Neural progenitor cell (in vitro differentiated cells): ENCODE measurements around the gene CHD6. TPM values are rescaled to one million over a fixed set of nuclear protein-coding genes. Genes with fewer than 3 reads are reported as not detected.

Experiments
- DNase-seq: peaks from one replicate; pipeline ENCODE4 v3.0.0-alpha.2; 2016; ENCODE audit warnings: low spot score
- H2AFZ ChIP-seq: fragments of 200-600 bp; sonication (generic); replicated peaks from 2 replicates; pipeline ENCODE4 v1.6.1; 2016; ENCODE audit warnings: antibody characterized with exemption
- H3F3A ChIP-seq: fragments of 200-600 bp; sonication (generic); 2 replicates; pipeline ENCODE4 v1.6.1; 2016; ENCODE audit warnings: antibody characterized with exemption, low read depth
- H3K27ac ChIP-seq: fragments of 200-600 bp; sonication (generic); 2 replicates; pipeline ENCODE4 v1.5.1; 2016; ENCODE audit warnings: mild to moderate bottlenecking
- H3K27me3 ChIP-seq: fragments of 200-600 bp; sonication (generic); 2 replicates; pipeline ENCODE4 v1.6.1; 2016; ENCODE audit warnings: mild to moderate bottlenecking, moderate library complexity
- H3K36me3 ChIP-seq: fragments of 200-600 bp; sonication (generic); 2 replicates; pipeline ENCODE4 v1.5.1; 2016
- H3K4me1 ChIP-seq: fragments of 200-600 bp; sonication (generic); 2 replicates; pipeline ENCODE4 v1.6.1; 2016; ENCODE audit warnings: mixed run types
- H3K4me2 ChIP-seq: fragments of 200-600 bp; sonication (generic); 2 replicates; pipeline ENCODE4 v1.6.1; 2016
- H3K4me3 ChIP-seq: fragments of 200-600 bp; sonication (generic); 2 replicates; pipeline ENCODE4 v1.5.1; 2016
- H3K79me2 ChIP-seq: fragments of 200-600 bp; sonication (generic); 2 replicates; pipeline ENCODE4 v1.6.1; 2016; ENCODE audit warnings: low read depth
- H3K9ac ChIP-seq: fragments of 200-600 bp; sonication (generic); 2 replicates; pipeline ENCODE4 v1.6.1; 2016
- H3K9me3 ChIP-seq: fragments of 200-600 bp; sonication (generic); 2 replicates; pipeline ENCODE4 v1.5.1; 2016; ENCODE audit warnings: low read depth
- H4K20me1 ChIP-seq: fragments of 200-600 bp; sonication (generic); 2 replicates; pipeline ENCODE4 v1.6.1; 2016; ENCODE audit warnings: low read depth
- H3K27ac Mint-ChIP-seq: 3 replicates; pipeline ENCODE4 v1.8.0; 2021; ENCODE audit warnings: mixed read lengths
- H3K27me3 Mint-ChIP-seq: 2 replicates; pipeline ENCODE4 v1.8.0; 2022; ENCODE audit warnings: low read depth, mild to moderate bottlenecking, inconsistent platforms, moderate library complexity, mixed read lengths; ENCODE audit not compliant: insufficient read depth
- H3K36me3 Mint-ChIP-seq: 3 replicates; pipeline ENCODE4 v1.8.0; 2021; ENCODE audit warnings: mixed read lengths
- H3K4me1 Mint-ChIP-seq: 3 replicates; pipeline ENCODE4 v1.8.0; 2021; ENCODE audit warnings: mixed read lengths
- H3K4me3 Mint-ChIP-seq: 3 replicates; pipeline ENCODE4 v1.8.0; 2021; ENCODE audit warnings: mild to moderate bottlenecking, moderate library complexity, mixed read lengths
- H3K9me3 Mint-ChIP-seq: 3 replicates; pipeline ENCODE4 v1.8.0; 2020; ENCODE audit warnings: mixed read lengths
- CTCF ChIP-seq: fragments of 200-600 bp; sonication (generic); IDR thresholded peaks from 2 replicates; pipeline ENCODE4 v1.5.1; 2017; ENCODE audit warnings: antibody characterized with exemption, mild to moderate bottlenecking
- EZH2 ChIP-seq: fragments of 200-600 bp; sonication (generic); IDR thresholded peaks from 2 replicates; pipeline ENCODE4 v1.6.1; 2017; ENCODE audit warnings: antibody characterized with exemption, mild to moderate bottlenecking, moderate library complexity
- EZH2phosphoT487 ChIP-seq: fragments of 200-600 bp; sonication (generic); IDR thresholded peaks from 2 replicates; pipeline ENCODE4 v1.6.1; 2017; ENCODE audit warnings: antibody characterized with exemption
- total RNA-seq: library from RNA; depleted of rRNA; stranded (reverse); fragments of >200 nt; gene quantifications from 2 replicates; pipeline ENCODE4 v1.2.3, GENCODE V29; 2015; ENCODE audit warnings: low replicate concordance

Gene CHD6
- total RNA-seq, 1 donor from 2014 or later, result 76.1 TPM

GRCh38 chr20:41627611-41628244, 9.6 kb upstream of the CHD6 start:
- H3K4me1 ChIP-seq, result no peaks in the 10 kb centered on the region
- no peaks in the 10 kb centered on the region for H4K20me1 ChIP-seq
- H3K27me3 ChIP-seq, result no peaks in the 10 kb centered on the region
- Mint-ChIP-seq H3K9me3 (no peaks in the 10 kb centered on the region), H3K27me3 (no peaks in the 10 kb centered on the region), H3K4me1 (no peaks in the 10 kb centered on the region), H3K36me3 (no peaks in the 10 kb centered on the region), H3K4me3 (no peak overlapping the region), H3K27ac (no peak overlapping the region)
- H3F3A ChIP-seq, result no peaks in the 10 kb centered on the region
- TF ChIP-seq EZH2phosphoT487 (no peak), CTCF (no peak), EZH2 (no peak)
- no peak for DNase-seq
- H3K9ac ChIP-seq, result no peak overlapping the region
- no peak overlapping the region for H2AFZ ChIP-seq
- no peaks in the 10 kb centered on the region for H3K9me3 ChIP-seq
- H3K4me3 ChIP-seq, result no peak overlapping the region
- H3K4me2 ChIP-seq, result no peak overlapping the region
- no peaks in the 10 kb centered on the region for H3K79me2 ChIP-seq
- H3K36me3 ChIP-seq, result no peaks in the 10 kb centered on the region
- no peak overlapping the region for H3K27ac ChIP-seq

- no peak overlapping the region for H3K9ac ChIP-seq
- no peak overlapping the region for H3K4me3 ChIP-seq
- Mint-ChIP-seq H3K27ac (no peak overlapping the region), H3K27me3 (no peaks in the 10 kb centered on the region), H3K9me3 (no peaks in the 10 kb centered on the region), H3K4me1 (no peaks in the 10 kb centered on the region), H3K36me3 (no peaks in the 10 kb centered on the region), H3K4me3 (no peak overlapping the region)
- H3F3A ChIP-seq, result no peaks in the 10 kb centered on the region
- no peak overlapping the region for H3K27ac ChIP-seq
- no peaks in the 10 kb centered on the region for H3K36me3 ChIP-seq
- H4K20me1 ChIP-seq, result no peaks in the 10 kb centered on the region
- H3K27me3 ChIP-seq, result no peaks in the 10 kb centered on the region
- H3K4me2 ChIP-seq, result no peak overlapping the region
- no peaks in the 10 kb centered on the region for H3K79me2 ChIP-seq
- H3K4me1 ChIP-seq, result no peaks in the 10 kb centered on the region
- TF ChIP-seq EZH2phosphoT487 (no peak), CTCF (no peak), EZH2 (no peak)
- DNase-seq, result no peak
- H3K9me3 ChIP-seq, result no peaks in the 10 kb centered on the region
- no peak overlapping the region for H2AFZ ChIP-seq
Measured at GRCh38 chr20:41627001-41627495, 8.9 kb upstream of the CHD6 start.

GRCh38 chr20:41623625-41624375, 5.6 kb upstream of the CHD6 start:
- H3K4me2 ChIP-seq, result no peak overlapping the region
- DNase-seq, result no peak
- no peaks in the 10 kb centered on the region for H3K9me3 Mint-ChIP-seq
- H3K27me3 ChIP-seq, result peaks cover 13% of the 10 kb centered on the region
- H4K20me1 ChIP-seq, result no peaks in the 10 kb centered on the region
- peaks cover 3% of the 10 kb centered on the region for H3K27me3 Mint-ChIP-seq
- H3K36me3 Mint-ChIP-seq, result no peaks in the 10 kb centered on the region
- H2AFZ ChIP-seq, result no peak overlapping the region
- no peak overlapping the region for H3K4me3 ChIP-seq
- H3K27ac Mint-ChIP-seq, result no peak overlapping the region
- no peaks in the 10 kb centered on the region for H3F3A ChIP-seq
- TF ChIP-seq CTCF (no peak), EZH2 (no peak), EZH2phosphoT487 (no peak)
- no peaks in the 10 kb centered on the region for H3K36me3 ChIP-seq
- H3K79me2 ChIP-seq, result no peaks in the 10 kb centered on the region
- H3K4me3 Mint-ChIP-seq, result no peak overlapping the region
- peaks cover 10% of the 10 kb centered on the region for H3K4me1 Mint-ChIP-seq
- no peaks in the 10 kb centered on the region for H3K9me3 ChIP-seq
- no peak overlapping the region for H3K27ac ChIP-seq
- no peak overlapping the region for H3K9ac ChIP-seq
- H3K4me1 ChIP-seq, result peaks cover 6% of the 10 kb centered on the region
